Sigmoid colon (tissue), 4 donors: ENCODE data around the gene CD44.

Experiments
- CTCF ChIP-seq, 4 experiments: fragments of 450-650 bp in 3 of 4; fragments of 200-600 bp in 1 of 4; IDR thresholded peaks; one replicate each; pipeline ENCODE4 v1.5.1; 2016 to 2019; ENCODE audit warnings: antibody characterized with exemption in 4 of 4, mild to moderate bottlenecking in 3 of 4, moderate library complexity in 2 of 4
- POLR2A ChIP-seq, 2 donors: fragments of 450-650 bp; IDR thresholded peaks; one replicate each; pipeline ENCODE4 v1.6.1; 2016; ENCODE audit warnings: antibody characterized with exemption in 2 of 2, mild to moderate bottlenecking in 2 of 2, moderate library complexity in 2 of 2
- POLR2AphosphoS5 ChIP-seq, 4 donors: sonication (generic); formaldehyde crosslinking; IDR thresholded peaks; one replicate each; pipeline ENCODE4 v1.6.1; 2017; ENCODE audit warnings: antibody characterized with exemption in 4 of 4

GRCh38 chr11:35127619-35128018, 11.4 kb upstream of the CD44 start:
- TF ChIP-seq POLR2A (IDR thresholded peaks at IDR 0.05) (no peak), CTCF (IDR thresholded peaks at IDR 0.05) (no peak), POLR2AphosphoS5 (IDR thresholded peaks at IDR 0.05) (no peak)
